ENCODE results near the gene TTBK2. TPM values are rescaled to one million over a fixed set of nuclear protein-coding genes. Genes with fewer than 3 reads are reported as not detected.

Gene TTBK2
- total and polyA plus RNA-seq, 10 of the 15 experiments (the other 5 are each of a cell fraction or from before 2014, with no cell fraction given), result 0.66 to 9.1 (median 3.7) TPM

DNA sequence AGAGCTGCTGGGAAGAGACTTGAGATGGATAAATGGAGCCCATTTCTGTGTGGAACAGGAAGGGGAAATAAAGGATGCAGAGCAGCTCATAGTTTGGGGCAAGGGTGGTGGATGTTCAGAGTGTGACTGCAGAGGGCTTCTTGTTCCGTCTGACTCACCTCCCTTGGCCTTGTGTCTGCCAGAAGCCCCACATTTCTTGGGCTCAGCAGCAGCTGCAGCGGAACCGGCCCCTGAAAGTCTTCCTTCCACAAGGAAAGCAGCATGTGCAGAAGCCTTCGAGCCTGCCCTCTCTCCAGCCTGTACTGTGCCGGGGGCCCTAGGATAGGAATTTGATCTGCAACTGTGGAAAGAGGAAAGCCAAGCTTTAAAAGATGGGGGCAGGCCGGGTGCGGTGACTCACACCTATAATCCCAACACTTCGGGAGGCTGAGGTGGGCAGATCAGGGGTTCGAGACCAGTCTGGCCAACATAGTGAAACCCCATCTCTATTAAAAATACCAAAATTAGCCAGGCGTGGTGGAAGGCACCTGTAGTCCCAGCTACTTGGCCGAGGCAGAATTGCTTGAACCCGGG lies 195.2 kb downstream of the TTBK2 start (continued):
- TF ChIP-seq, protein P1, sequence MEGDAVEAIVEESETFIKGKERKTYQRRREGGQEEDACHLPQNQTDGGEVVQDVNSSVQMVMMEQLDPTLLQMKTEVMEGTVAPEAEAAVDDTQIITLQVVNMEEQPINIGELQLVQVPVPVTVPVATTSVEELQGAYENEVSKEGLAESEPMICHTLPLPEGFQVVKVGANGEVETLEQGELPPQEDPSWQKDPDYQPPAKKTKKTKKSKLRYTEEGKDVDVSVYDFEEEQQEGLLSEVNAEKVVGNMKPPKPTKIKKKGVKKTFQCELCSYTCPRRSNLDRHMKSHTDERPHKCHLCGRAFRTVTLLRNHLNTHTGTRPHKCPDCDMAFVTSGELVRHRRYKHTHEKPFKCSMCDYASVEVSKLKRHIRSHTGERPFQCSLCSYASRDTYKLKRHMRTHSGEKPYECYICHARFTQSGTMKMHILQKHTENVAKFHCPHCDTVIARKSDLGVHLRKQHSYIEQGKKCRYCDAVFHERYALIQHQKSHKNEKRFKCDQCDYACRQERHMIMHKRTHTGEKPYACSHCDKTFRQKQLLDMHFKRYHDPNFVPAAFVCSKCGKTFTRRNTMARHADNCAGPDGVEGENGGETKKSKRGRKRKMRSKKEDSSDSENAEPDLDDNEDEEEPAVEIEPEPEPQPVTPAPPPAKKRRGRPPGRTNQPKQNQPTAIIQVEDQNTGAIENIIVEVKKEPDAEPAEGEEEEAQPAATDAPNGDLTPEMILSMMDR (IDR thresholded peaks at IDR 0.05 in 2 of 3, conservative IDR thresholded peaks at IDR 0.05 in 1 of 3; ENCODE audit: control insufficient read depth in 2 of 3, extremely low read depth in 1 of 3, insufficient read depth in 1 of 3, low read depth in 3 of 3, low read length in 3 of 3), result no peak
- TF ChIP-seq NR2C2 (IDR thresholded peaks at IDR 0.05; ENCODE audit: borderline replicate concordance, control insufficient read depth, insufficient read length, low read depth) (no peak), MXI1 (IDR thresholded peaks at IDR 0.05; ENCODE audit: low read depth, low read length) (no peak)

DNA sequence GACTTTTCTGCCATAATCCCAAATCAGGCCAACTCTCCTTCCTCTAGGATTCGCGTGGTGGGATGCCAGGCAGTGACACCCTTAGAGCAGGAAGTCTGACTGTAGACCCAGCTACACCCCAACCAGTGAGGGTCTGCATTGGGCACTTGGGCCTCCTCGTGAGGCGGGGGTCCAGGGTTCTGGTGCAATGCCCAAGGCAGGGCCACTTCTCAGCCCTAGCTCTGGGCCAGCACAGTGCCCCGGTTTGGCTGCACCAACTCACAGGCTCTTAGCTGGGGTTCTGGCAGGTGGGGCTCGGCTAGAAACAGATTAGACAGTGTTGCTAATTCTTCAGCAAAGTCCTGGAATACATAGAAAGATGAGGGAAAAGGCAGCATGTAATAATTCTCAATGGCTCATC lies 196.3 kb downstream of the TTBK2 start:
- Histone ChIP-seq H3K79me2 (ENCODE audit: control insufficient read depth, insufficient read depth, low read length) (no peaks in the 10 kb centered on the region), H3K9me3 (replicated peaks; ENCODE audit: control insufficient read depth, insufficient read depth, low read length) (no peaks in the 10 kb centered on the region), H3K4me3 (no peak overlapping the region), H4K20me1 (ENCODE audit: control insufficient read depth, insufficient read depth) (no peaks in the 10 kb centered on the region), H3K36me3 (ENCODE audit: control insufficient read depth in 2 of 2, insufficient read depth in 2 of 2, low read length in 1 of 2) (peaks cover 12 to 21% of the 10 kb centered on the region in 2 experiments), H3K4me2 (ENCODE audit: control insufficient read depth, insufficient read depth) (no peak overlapping the region), H3K4me1 (ENCODE audit: control insufficient read depth, insufficient read depth, low read length) (no peaks in the 10 kb centered on the region), H3K27me3 (replicated peaks in 1 of 2; ENCODE audit: control insufficient read depth in 2 of 2, insufficient read depth in 2 of 2, low read length in 1 of 2) (no peaks in the 10 kb centered on the region), H3K27ac (ENCODE audit: control insufficient read depth, insufficient read depth) (no peak overlapping the region), H2AFZ (ENCODE audit: control insufficient read depth, low read depth, low read length) (no peak overlapping the region), H3K9ac (ENCODE audit: control insufficient read depth, insufficient read depth, low read length) (no peak overlapping the region)
- in situ Hi-C loops (cut with MboI), result no loop called here
- DNase-seq (ENCODE audit: low read depth, low spot score), result no peak
- ATAC-seq, result no peak
- TF ChIP-seq KAT2A (conservative IDR thresholded peaks at IDR 0.05; ENCODE audit: control insufficient read depth, low read depth, low read length) (no peak), FOXM1 (IDR thresholded peaks at IDR 0.05; ENCODE audit: low read depth, low read length) (no peak), SREBF2 (IDR thresholded peaks at IDR 0.05; ENCODE audit: low read length) (no peak), LARP7 (IDR thresholded peaks at IDR 0.05) (no peak), NFIC (IDR thresholded peaks at IDR 0.05; ENCODE audit: low read depth, low read length) (no peak), MTA3 (IDR thresholded peaks at IDR 0.05; ENCODE audit: borderline replicate concordance, low read length) (no peak), RCOR1 (conservative IDR thresholded peaks at IDR 0.05; ENCODE audit: low read depth, low read length) (no peak), HDAC2 (IDR thresholded peaks at IDR 0.05) (no peak), ATF7 (IDR thresholded peaks at IDR 0.05; ENCODE audit: low read depth) (no peak), TCF3 (IDR thresholded peaks at IDR 0.05; ENCODE audit: borderline replicate concordance, insufficient read depth, low read depth, low read length) (no peak), GABPA (IDR thresholded peaks at IDR 0.05; ENCODE audit: low read depth) (no peak), ZNF217 (IDR thresholded peaks at IDR 0.05) (no peak)
- TF ChIP-seq, protein P2, sequence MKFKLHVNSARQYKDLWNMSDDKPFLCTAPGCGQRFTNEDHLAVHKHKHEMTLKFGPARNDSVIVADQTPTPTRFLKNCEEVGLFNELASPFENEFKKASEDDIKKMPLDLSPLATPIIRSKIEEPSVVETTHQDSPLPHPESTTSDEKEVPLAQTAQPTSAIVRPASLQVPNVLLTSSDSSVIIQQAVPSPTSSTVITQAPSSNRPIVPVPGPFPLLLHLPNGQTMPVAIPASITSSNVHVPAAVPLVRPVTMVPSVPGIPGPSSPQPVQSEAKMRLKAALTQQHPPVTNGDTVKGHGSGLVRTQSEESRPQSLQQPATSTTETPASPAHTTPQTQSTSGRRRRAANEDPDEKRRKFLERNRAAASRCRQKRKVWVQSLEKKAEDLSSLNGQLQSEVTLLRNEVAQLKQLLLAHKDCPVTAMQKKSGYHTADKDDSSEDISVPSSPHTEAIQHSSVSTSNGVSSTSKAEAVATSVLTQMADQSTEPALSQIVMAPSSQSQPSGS (IDR thresholded peaks at IDR 0.05; ENCODE audit: low read length), result no peak
- TF ChIP-seq, protein P3, sequence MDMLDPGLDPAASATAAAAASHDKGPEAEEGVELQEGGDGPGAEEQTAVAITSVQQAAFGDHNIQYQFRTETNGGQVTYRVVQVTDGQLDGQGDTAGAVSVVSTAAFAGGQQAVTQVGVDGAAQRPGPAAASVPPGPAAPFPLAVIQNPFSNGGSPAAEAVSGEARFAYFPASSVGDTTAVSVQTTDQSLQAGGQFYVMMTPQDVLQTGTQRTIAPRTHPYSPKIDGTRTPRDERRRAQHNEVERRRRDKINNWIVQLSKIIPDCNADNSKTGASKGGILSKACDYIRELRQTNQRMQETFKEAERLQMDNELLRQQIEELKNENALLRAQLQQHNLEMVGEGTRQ (IDR thresholded peaks at IDR 0.05; ENCODE audit: borderline replicate concordance, low read depth, low read length), result no peak
- TF ChIP-seq, protein P4, sequence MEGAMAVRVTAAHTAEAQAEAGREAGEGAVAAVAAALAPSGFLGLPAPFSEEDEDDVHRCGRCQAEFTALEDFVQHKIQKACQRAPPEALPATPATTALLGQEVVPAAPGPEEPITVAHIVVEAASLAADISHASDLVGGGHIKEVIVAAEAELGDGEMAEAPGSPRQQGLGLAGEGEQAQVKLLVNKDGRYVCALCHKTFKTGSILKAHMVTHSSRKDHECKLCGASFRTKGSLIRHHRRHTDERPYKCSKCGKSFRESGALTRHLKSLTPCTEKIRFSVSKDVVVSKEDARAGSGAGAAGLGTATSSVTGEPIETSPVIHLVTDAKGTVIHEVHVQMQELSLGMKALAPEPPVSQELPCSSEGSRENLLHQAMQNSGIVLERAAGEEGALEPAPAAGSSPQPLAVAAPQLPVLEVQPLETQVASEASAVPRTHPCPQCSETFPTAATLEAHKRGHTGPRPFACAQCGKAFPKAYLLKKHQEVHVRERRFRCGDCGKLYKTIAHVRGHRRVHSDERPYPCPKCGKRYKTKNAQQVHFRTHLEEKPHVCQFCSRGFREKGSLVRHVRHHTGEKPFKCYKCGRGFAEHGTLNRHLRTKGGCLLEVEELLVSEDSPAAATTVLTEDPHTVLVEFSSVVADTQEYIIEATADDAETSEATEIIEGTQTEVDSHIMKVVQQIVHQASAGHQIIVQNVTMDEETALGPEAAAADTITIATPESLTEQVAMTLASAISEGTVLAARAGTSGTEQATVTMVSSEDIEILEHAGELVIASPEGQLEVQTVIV (IDR thresholded peaks at IDR 0.05; ENCODE audit: borderline replicate concordance, partially characterized antibody), result no peak
- SMC1A ChIA-PET (ENCODE audit: uncharacterized antibody, unreplicated experiment), result no interaction called here
- intact Hi-C loops (cut with micrococcal nuclease; ENCODE audit: unreplicated experiment), result no loop called here
- 81% methylated on average over 6 of the region's 6 CpGs for WGBS (ENCODE audit: insufficient coverage, insufficient replicate concordance, low lambda C conversion rate, missing lambda C conversion rate)
- POLR2A ChIA-PET, result no interaction called here
- FAIRE-seq, result no peak
- RAD21 ChIA-PET (ENCODE audit: unreplicated experiment), result no interaction called here
- CTCF ChIA-PET, result interaction anchor here (1.8 kb wide), 1 partner anchor 204 kb away, joined by 5 read pairs; no protein-coding TSS in a partner anchor
- BruUV-seq (replicated peaks), result TSS peak; percentile 36
